Neural progenitor cell (in vitro differentiated cells): ENCODE data around the gene DLG4.

Experiments used
- CTCF ChIP-seq: fragments of 200-600 bp; sonication (generic); IDR thresholded peaks from 2 replicates; pipeline ENCODE4 v1.5.1; 2017; ENCODE audit warnings: antibody characterized with exemption, mild to moderate bottlenecking
- EZH2 ChIP-seq: fragments of 200-600 bp; sonication (generic); IDR thresholded peaks from 2 replicates; pipeline ENCODE4 v1.6.1; 2017; ENCODE audit warnings: antibody characterized with exemption, mild to moderate bottlenecking, moderate library complexity

GRCh38 chr17:7222093-7222971 is 2.7 kb upstream of the DLG4 start:
- TF ChIP-seq EZH2 (no peak), CTCF (no peak)
